ENCODE data around the gene GAK.

Gene GAK

DNA sequence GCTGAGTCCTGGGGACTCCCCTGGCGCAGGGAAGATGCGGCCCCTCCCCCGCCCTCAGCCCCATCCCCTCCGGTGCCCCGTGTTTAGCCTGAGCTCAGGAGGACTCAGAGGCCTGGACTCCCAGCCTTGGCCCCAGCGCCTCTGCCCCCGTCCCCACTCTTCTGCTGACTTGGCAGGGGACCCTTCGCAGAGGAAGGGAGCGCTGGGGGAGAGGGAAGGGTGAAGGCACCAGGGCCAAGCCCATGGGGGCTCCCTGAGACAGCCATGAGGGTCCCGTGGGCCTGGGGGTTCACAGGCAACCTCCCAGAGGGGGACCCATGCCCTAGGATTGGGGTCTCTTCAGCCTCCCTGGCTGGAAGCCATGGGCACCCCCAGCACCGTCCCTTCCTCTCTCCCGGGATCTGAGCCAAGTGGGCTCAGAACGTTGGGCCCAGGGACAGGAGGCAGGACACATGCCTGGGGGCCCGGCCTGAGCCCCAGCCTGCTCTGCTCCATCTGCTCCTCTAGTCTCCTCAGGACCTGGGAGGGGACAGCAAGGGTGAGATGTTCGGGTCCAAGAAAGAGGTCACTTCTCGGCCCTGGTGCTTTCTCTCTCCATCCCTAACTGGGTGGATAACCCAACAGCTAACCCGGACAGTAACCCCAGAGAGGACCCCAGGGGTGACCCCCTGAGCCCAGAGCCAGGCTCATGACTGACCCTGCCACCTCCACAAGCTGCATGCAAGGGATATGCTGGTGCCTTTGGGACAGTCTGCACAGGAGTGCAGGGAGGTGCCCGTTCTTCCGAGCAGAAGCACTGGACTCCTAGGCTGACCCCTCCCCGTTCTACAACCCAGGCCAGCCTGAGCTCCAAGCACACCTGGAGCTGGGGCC is 104.7 kb downstream of the GAK start:
- DNase-seq, result no peak

DNA sequence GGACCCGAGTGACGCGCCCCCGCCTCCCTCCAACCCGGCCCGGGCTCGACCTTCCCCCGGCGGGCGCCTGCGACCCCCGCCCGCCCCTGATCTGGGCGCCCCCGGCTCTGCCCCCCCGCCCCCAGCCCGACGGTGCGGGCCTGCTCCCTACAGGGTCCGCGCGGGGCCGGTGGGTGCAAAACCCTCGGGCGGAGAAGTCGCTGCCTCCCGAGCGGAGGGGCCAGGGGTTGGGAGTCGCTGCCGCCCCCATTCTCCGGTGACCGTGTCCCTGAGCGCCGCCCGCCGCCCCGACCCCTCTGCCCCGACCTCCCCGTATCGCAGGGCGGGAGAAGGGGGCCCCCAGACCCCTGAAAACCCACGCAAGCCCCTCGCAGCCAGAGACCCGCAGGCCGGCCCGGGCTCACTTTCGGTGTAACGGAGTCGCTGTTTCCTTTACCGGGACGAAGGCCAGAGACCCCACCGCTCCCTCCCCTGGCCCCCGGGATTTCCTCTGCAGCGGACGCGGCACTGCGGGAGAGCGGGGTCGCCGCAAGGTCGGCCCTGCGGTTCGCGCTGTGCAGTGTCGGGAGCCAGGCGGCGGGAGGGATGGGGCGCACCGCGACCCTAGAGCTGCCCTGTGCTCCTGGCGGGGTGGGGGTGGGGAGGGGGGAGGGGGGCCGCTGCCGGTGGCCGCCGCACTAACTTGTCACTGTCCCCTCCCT is 105.5 kb downstream of the GAK start:
- no peak for DNase-seq

DNA sequence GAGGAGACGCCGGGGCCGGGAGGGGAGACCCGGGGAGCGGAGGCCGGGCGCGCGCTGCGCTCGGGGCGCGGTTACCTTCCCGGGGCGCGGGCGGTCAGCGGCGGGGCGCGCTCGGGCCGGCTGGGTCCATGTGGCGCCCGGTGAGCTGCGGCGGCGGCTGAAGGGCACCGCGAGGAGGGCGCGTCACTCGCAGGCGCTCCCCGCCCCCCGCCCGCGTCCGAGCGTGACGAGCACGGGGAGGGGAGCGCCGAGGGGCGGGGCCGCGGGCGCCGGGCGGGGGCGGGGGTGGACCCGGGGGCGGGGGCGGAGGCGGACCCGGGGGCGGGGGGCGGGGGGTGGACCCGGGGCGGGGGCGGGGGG is 106.2 kb downstream of the GAK start, which contains the start of gene CPLX1:
Gene CPLX1, minus strand, starts transcription at position 159 of the 360 bp plus-strand sequence. CDS start 1,607 bp downstream, outside the sequence.
- no peak for DNase-seq

DNA sequence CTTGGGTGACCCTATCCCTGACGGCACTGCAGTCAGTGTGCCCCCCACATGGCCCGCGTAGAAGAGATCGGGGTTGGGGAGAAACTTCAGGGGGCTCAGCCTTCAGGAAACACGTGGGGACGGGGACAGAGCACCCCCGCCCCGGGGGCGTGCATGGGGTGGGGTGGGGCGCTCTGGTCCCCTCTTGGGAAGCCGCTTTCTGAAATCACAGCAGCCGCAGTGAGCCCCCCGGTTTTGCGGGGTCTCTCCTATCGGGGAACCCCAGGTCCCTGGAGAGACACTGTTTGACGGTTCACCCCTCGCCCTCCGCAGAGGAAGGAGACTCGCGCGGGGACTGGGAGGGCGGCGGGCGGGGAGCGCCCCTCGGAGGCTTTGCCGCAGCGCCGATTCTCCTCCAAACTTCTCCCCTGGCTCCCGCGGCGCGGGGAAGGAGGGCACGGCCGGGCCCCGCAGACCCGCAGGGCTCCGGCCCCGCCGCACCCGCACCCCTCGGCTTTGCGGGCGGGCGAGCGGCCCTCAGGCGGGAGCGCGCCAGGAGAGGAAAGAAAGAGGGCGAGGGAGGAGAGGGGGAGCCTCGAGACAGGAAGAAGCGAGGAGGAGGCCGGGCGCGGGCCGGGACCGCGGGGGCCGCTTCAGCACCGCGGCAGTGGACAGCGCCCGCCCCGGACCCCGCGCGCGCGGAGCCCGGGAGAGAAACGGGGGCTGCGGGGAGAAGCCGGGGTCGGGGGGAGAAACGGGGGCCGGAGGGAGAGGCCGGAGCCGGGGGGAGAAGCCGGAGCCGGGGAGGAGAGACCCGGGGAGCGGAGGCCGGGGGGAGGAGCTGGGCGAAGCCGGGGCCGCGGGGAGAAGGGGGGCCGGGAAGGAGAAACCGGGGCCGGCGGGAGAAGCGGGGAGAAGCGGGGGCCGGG is 106.8 kb downstream of the GAK start:
- peak; percentile 17 for DNase-seq

DNA sequence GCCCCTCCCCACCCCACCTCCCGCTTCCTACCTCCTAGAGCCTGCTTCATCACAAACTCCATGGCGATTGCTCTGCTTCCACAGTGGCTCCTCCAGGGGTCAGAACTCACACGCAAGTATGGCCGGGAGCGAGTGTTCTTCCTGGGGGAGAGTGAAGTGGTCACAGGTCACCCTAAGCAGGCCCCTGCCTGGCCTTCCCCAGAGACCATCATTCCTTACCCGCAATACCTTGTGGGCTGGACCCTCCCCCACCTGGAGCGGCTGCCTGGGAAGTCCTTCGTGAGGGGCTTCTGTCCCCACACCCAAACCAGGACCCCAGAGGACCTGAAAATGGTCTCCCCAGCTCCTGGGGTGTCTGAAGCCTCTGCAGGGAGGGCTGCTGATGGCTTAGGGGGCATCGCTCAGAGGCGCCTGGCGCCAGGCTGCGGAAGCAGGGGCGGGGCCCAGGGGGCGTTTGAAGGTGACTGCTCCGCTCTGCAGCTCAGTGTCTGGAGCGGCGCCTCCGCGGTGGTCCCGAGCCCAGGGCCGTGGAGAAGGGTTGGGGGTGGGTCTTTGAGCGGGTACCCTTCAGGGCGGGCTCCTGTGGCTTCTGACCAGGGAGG is 107.6 kb downstream of the GAK start:
- peak; percentile 11 for DNase-seq

DNA sequence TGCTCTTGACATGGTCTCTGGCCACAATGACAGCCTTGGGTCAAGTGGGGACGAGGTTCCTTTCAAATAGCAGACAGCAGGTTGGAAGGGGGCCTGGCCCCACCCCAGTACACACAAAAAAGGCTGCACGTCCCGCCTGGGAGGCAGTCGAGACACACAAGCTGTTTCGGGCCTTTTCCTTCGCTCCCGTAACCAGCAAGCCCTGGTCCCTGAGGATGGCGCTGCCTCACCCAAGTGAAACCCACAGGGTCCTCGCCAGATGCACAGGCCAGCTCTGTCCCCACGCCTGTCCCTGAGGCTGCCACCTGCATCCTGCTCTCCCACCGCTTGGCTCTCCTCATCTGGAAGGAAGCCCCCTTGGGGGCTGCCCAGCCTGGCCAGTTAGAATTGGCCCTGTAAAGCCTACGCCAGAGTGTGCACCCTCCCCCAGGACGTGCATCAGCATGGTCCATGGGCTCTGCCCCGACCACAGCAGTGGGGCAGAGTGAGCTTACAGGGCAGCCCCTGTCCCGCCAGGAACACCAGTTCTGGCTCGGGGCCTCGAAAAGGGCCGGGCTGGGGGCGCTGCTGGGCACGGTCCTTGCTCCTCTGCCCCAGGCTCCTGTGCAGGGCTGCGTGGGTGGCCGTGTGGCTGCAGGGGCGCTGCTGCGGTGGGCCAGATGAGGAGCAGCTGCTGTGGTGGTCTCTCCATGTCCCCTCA is 108.2 kb downstream of the GAK start:
- DNase-seq, result peak; percentile 12

DNA sequence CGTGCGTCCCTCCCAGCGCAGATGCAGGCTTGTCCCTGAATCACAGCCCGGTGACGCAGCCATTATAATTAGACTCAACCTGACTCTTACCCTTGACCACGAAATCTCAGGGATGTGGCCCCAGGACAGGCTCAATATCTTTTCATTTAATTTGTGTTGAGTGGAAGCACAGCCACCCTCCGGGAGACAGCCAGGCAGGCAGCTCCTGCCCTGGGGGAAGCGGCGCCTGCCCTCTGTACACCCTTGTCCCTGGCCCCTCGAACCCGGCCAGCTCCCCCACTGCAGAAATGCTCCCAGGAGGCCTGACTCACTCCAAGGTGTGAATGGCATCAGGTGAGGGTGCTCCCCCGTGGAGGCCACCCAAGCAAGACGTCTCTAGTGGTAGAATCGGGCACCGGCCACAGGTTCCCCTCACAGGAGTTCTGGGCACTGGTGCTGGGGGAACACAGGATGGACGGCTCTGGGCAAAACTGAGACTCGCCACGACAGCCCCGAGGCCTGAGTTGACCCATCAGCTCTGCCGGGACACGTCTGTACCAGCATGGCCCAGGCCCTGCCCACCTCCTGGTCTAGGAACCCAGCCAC is 108.8 kb downstream of the GAK start:
- peak; percentile 14 for DNase-seq

DNA sequence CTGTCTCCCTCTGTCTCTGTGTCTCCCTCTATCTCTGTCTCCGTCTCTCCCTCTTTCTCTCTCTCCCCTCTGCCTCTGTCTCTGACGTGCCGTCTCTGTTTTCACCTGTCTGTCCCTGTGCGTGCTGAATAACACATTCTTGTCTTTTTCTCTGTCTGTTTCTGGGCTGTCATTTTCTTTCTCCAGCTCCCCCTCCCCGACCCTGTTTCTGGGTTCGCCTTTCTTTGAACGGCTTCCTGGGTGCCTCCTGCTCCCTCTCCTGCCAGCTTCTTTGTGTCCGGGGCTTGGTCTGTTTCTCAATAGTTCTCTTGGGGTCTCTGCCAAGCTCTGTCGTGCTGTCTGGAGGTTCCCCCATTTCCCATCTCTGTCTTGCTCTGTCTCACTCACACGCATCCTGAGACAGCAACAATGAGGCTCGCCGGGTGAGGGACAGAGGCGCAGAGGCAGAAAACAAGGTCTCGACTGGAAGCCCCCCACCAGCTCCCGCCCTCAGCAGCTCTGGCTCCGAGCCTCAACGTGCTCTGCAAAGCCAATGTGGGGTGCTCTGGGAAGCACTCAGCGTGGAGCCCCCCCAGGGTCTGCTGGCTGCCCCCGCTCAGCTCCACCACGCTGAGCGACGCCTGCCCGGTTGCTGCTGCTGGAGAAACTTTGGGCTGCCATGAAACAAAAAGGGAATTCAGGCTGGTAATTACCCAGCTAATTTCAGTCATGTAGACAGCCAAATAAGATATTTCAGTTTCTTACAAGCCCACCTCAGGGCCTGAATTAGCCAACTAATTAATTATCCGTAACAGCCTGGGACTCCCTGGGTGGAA is 109.5 kb downstream of the GAK start:
- no peak for DNase-seq

DNA sequence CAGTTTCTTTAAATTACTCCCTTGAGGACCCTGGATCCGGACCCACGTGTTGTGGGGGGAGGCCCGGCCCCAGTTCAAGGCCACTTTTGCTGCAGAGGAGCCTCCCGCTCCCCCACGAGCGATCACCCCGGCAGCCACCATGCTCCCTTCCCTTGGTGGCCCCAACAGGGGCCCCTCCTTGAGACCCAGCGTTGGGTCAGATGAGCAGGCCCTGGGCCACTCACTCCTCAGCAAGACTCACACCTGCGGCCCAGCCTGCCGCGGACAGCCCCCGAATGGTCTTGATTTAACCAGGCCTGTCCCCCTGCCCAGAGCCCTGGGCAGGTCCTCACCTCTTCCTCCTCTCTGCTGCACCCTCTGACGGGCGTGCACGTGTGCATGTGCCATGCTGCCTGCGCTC is 110.5 kb downstream of the GAK start:
- peak; percentile 11 for DNase-seq

DNA sequence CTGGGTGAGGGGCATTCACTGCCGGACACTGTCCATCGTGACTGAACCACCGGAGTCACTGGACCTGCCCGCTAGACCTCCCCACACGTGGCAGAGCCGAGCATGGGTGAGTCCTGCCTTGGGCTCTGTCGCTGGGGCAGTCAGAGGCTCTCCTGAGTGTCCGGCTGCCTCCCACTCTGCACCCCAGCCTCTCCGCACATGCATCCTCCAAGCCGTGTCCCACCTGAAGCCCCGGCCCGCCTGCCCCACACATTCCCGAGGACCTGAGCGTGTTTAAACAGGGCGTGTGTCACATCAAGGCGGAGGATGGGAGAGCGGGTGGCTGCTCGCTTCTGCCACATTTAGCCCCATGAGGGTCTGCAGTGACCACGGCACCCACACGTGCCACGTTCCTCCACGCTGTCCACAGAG is 110.9 kb downstream of the GAK start:
- DNase-seq, result no peak

DNA sequence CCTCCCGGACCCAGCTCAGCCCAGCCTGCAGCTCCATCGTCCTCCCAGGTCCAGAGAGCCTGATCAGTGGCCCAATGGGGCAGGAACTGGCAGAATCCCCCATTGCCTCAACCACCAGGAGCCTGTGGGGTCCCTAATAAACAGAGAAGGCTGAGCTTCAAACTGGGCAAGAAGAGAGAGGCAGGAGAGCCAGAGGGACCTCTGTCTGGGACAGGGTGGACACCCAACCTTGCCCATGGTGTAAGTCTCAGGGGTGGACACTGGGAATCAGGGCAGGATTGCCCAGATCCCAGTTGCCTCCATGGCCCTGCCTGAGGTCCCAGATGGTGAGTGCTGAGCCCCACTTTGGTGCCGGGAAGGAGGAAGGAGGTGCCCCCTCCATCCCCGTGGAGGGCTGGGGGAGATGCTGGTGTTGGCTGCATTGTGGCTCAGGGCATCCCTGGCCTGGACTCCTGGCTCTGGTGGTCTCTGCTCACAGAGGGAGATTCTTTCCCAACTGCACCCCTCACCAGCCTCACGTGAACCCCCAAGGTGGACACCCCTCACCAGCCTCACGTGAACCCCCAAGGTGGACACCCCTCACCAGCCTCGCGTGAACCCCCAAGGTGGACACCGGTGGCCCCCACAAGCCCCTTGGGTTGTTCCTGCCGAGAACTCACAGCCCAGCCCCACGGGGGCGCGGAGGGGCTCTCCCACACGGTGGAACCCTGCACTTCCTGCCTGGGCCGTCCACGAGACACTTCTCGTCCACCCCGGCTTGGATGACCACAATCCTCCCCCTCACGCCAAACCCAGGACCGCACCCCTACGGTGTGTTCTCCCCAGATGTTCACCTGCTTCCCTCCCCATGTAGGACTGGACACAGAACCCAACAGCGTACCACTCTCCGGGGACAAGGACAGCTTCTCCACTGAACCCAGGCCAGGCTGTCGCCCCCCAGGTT is 111.6 kb downstream of the GAK start:
- DNase-seq, result peak; percentile 14

DNA sequence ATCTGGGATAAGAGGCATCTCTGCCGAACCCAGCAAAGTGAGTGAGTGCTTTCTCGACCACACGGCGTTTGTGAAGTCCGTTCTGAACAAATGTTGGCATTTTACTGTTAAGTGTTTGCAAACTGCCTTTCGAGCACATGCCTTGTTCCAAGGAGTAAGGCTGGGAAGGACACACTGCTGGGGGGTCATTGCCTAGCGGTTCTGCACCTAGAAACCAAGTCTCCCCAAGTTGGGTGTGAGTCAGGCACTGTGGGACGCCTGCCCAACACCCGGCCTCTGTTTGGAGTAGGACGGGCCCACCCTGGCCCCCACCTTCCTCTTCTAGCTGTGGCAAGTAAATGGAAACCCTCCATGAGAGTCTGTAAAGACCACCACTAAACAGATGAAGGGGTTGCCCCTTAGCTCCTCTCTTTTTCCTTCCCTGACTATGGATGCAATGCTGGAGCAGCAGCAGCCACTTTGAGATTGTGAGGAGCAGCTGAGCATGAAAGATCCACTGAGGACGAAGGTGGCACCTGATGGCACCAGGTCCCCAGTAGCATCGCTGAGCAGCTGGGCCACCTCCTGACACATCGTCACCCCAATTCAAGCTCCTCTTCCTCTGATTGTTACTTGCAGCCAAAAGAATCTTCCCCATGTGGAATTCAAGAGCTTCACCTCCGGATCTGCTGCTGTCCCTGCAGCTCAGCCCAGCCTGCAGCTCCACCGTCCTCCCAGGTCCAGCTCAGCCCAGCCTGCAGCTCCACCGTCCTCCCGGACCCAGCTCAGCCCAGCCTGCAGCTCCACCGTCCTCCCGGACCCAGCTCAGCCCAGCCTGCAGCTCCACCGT is 112.5 kb downstream of the GAK start:
- DNase-seq, result peak; percentile 13

DNA sequence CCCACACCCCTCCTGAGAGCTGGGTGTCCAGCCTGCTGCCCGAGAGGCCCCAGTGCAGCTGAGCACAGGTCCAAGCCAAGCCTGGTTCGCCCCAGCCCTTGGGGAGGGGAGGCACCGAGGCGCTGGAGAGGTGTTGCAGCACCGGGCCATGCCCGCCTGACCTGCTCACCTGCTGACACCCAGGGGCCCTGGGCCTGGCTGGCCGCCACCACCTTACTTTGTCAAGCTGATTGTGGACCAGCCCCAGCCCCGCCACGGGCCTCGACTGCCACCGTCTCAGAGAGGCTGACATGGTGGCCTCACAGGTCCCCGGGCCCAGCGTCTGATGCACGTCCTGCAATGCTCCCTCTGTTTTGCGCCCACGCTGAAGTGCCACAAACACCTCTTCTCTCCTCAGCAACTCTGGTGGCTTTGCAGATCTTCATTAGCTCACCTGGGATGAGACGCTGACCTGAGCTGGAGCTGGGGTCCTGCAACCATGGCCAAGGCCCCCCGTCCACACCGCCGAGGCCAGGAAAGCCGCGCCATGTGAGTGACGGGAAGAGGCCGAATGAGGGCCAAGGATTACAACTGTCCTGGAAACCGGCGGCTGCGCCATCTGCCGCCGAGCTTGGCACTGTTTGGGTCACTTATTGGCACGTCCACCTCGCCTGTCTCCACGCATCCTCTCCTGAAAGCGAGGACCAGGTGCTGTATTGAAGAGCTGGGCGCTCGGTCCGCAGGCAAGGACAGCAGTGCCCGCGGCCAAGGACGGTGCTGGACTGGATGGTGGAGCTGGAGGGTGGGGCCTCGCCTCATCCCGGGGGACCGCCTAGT is 113.8 kb downstream of the GAK start:
- DNase-seq, result peak; percentile 16

DNA sequence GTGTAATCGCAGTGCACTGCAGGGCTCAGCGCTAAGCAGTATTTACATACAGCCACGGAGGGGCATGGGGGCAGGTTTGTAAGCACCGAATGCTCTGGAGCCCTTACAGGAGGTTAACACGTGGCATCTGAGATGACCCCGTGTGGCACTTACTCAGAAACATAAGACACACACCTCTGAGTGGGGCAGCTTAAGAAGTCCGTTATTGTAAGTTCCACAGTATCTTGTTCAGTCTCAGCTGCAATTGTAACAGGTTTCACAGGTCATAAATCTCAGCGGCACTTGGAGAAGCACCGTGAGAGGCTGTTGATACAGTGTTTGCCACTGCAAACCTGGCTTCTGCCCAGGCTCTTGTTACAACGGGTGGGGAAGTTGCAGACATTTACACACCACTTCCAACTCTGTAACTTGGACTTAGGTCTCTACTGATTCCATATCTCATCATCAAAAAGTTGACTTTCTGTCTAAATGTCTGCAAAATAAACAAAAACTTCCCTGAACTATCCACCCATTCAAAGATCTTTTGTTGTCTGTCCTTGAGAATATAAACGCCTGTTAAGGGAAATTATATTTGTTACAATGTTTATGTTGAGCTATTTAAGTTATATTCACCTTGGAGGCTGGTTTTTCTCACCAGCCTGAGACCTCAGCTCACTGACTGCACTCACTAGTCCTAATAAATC is 116.5 kb downstream of the GAK start:
- peak; percentile 13 for DNase-seq

DNA sequence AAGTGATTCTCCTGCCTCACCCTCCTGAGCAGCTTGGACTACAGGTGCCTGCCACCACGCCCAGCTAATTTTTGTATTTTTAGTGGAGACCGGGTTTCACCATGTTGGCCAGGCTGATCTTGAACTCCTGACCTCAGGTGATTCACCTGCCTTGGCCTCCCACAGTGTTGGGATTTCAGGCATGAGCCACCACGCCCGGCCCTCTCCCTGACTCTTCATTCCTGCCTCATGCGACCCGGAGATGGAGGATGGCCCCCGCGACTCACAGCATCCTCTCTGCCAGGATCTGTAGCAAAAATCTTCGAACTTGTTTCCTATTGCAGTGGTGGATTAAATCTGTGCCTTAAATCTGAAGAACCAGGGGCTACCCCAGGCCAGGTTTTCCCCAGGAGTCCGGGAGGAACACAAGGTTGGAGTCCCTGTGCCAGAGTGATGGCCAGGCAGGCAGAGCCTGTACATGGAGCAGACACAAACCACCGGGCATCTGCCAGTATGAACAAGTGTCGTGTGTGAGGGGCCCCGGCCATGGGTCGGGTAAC is 117.7 kb downstream of the GAK start:
- peak; percentile 14 for DNase-seq

DNA sequence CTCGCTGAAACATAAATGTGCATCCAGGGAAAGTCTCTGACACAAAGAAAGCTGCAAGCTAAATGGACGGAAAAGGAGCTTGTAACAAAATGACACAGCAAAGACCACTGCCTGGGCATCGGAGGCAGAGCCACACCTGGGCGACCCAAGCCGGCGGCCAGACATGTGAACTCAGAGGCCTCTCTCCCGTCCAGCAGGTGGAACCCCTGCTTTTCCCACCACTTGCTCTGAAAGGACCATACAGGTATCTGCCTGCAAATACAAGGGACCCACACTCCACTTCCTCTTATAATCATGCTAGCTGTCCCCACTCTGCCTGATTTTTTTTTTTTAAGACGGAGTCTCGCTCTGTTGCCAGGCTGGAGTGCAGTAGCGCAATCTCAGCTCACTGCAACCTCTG is 118.2 kb downstream of the GAK start:
- no peak for DNase-seq
